Endothelial cell of umbilical vein (primary cell): Measurements from ENCODE around the gene SPRY1. TPM values are rescaled to one million over a fixed set of nuclear protein-coding genes. Genes with fewer than 3 reads are reported as not detected.

ENCODE experiments used
- BruUV-seq: library from RNA; stranded (reverse); fragments of 400-500 nt; replicated peaks from 2 replicates; lab custom pipeline; 2021; lab: Mats Ljungman, UMichigan
- CTCF ChIA-PET: fragments of 300-600, 350-600 bp; sonication (Branson Sonifier 250); formaldehyde crosslinking; loops from one replicate; lab custom pipeline; 2021; ENCODE audit warnings: antibody characterized with exemption, inconsistent platforms; lab: Charles Lee
- POLR2A ChIA-PET: fragments of 300-600, 350-600 bp; sonication (Branson Sonifier 250); formaldehyde crosslinking; loops from one replicate; lab custom pipeline; 2021; ENCODE audit warnings: antibody characterized with exemption, inconsistent platforms; lab: Charles Lee
- DNase-seq: peaks from one replicate; pipeline ENCODE4 v3.0.0-alpha.2; 2011; ENCODE audit warnings: low read depth, low spot score
- FAIRE-seq: peaks from 2 replicates; lab custom pipeline; 2011; peaks lifted over from hg19 to GRCh38; lab: Jason Lieb, UNC
- H2AFZ ChIP-seq: 2 replicates; pipeline ENCODE4 v1.6.0; 2012; ENCODE audit warnings: low read depth, low read length, control low read depth, inconsistent platforms
- H3K27ac ChIP-seq: 2 replicates; pipeline ENCODE4 v1.5.1; 2011; ENCODE audit warnings: low read depth, mild to moderate bottlenecking, control low read depth, low read length, moderate library complexity; ENCODE audit not compliant: insufficient read depth
- H3K27me3 ChIP-seq, 2 experiments: 2 replicates each; pipeline versions ENCODE4 v1.6.0 to v1.6.1; 2011; ENCODE audit warnings: low read length in 2 of 2, mixed read lengths in 1 of 2; ENCODE audit not compliant: control insufficient read depth in 2 of 2, insufficient read depth in 2 of 2
- H3K36me3 ChIP-seq, 2 experiments: 2 replicates in 1 of 2; 3 replicates in 1 of 2; pipeline ENCODE4 v1.5.1; 2011; ENCODE audit warnings: low read length in 2 of 2, mild to moderate bottlenecking in 1 of 2, moderate library complexity in 1 of 2; ENCODE audit not compliant: control insufficient read depth in 2 of 2, insufficient read depth in 2 of 2; ENCODE audit errors: extremely low read depth in 1 of 2
- H3K4me1 ChIP-seq: 3 replicates; pipeline ENCODE4 v1.5.1; 2011; ENCODE audit warnings: mild to moderate bottlenecking, low read length; ENCODE audit not compliant: control insufficient read depth, insufficient read depth; ENCODE audit errors: extremely low read depth
- H3K4me2 ChIP-seq: 2 replicates; pipeline ENCODE4 v1.6.1; 2011; ENCODE audit warnings: low read length, control low read depth, mixed read lengths; ENCODE audit not compliant: insufficient read depth
- H3K4me3 ChIP-seq, 3 experiments: fragments of 200-600 bp in 1 of 3; sonication (generic), shearing (Covaris generic) in 1 of 3; replicated peaks in 1 of 3; 2 replicates each; pipeline ENCODE4 v1.5.1; 2011 to 2016; ENCODE audit warnings: control low read depth in 3 of 3, low read length in 3 of 3, mild to moderate bottlenecking in 2 of 3, inconsistent platforms in 1 of 3, low read depth in 1 of 3, moderate library complexity in 1 of 3; ENCODE audit not compliant: insufficient read depth in 1 of 3
- H3K79me2 ChIP-seq: 2 replicates; pipeline ENCODE4 v1.6.0; 2012; ENCODE audit warnings: low read length, inconsistent platforms; ENCODE audit not compliant: control insufficient read depth, insufficient read depth
- H3K9ac ChIP-seq: replicated peaks from 2 replicates; pipeline ENCODE3; 2011; ENCODE audit warnings: low read length, control low read depth; ENCODE audit not compliant: insufficient read depth; ENCODE audit errors: extremely low read depth
- H3K9me1 ChIP-seq: replicated peaks from 3 replicates; pipeline ENCODE4 v1.6.0; 2011; ENCODE audit warnings: mild to moderate bottlenecking, low read length; ENCODE audit not compliant: control insufficient read depth, insufficient read depth; ENCODE audit errors: extremely low read depth
- H3K9me3 ChIP-seq: replicated peaks from 2 replicates; pipeline ENCODE4 v1.5.1; 2012; ENCODE audit warnings: low read length, inconsistent platforms; ENCODE audit not compliant: control insufficient read depth, insufficient read depth
- H4K20me1 ChIP-seq: replicated peaks from 2 replicates; pipeline ENCODE3; 2011; ENCODE audit warnings: mild to moderate bottlenecking, low read length; ENCODE audit not compliant: control insufficient read depth, insufficient read depth; ENCODE audit errors: extremely low read depth
- CTCF ChIP-seq, 2 donors: IDR thresholded peaks; 1 replicate in 1 of 2; 2 replicates in 1 of 2; pipeline ENCODE4 v1.5.1; 2011; ENCODE audit warnings: low read length in 2 of 2, mild to moderate bottlenecking in 2 of 2, moderate library complexity in 2 of 2, control low read depth in 1 of 2, inconsistent platforms in 1 of 2, low read depth in 1 of 2; ENCODE audit not compliant: insufficient read depth in 1 of 2; ENCODE audit errors: extremely low read depth in 1 of 2
- EZH2 ChIP-seq: IDR thresholded peaks from 2 replicates; pipeline ENCODE4 v1.6.1; 2012; ENCODE audit warnings: borderline replicate concordance, low read depth, mild to moderate bottlenecking, moderate library complexity, low read length, inconsistent platforms; ENCODE audit not compliant: severe bottlenecking
- FOS ChIP-seq: IDR thresholded peaks from 2 replicates; pipeline ENCODE4 v1.6.1; 2011; ENCODE audit warnings: mild to moderate bottlenecking, low read length, moderate library complexity, borderline replicate concordance; ENCODE audit not compliant: insufficient read depth
- GATA2 ChIP-seq: IDR thresholded peaks from 2 replicates; pipeline ENCODE4 v1.7.0; 2011; ENCODE audit warnings: low read depth, mild to moderate bottlenecking, moderate library complexity, mixed read lengths, low read length; ENCODE audit not compliant: insufficient read length, insufficient read depth
- JUN ChIP-seq: IDR thresholded peaks from 2 replicates; pipeline ENCODE4 v1.6.1; 2011; ENCODE audit warnings: borderline replicate concordance, low read depth; ENCODE audit not compliant: insufficient read length, insufficient read depth
- MAX ChIP-seq: IDR thresholded peaks from 2 replicates; pipeline ENCODE4 v1.6.1; 2011; ENCODE audit not compliant: insufficient read depth, insufficient read length
- MYC ChIP-seq: IDR thresholded peaks from one replicate; pipeline ENCODE4 v1.6.1; 2011; ENCODE audit warnings: mild to moderate bottlenecking, low read depth, low read length
- POLR2A ChIP-seq: IDR thresholded peaks from 2 replicates; pipeline ENCODE4 v1.6.1; 2012; ENCODE audit warnings: low read depth, mild to moderate bottlenecking, control low read depth, low read length
- POLR2AphosphoS5 ChIP-seq: IDR thresholded peaks from 2 replicates; pipeline ENCODE4 v1.6.1; 2012; ENCODE audit warnings: low read depth, mild to moderate bottlenecking, control low read depth, low read length, moderate library complexity; ENCODE audit not compliant: insufficient read depth
- dilution Hi-C: fragments of 300-500 bp; cut with MboI; formaldehyde crosslinking; loops from one replicate; pipeline ENCODE4 v1.15.0; 2019; ENCODE audit warnings: low sequenced_read_pairs; ENCODE audit not compliant: extremely low pct_ligation_motif_present
- intact Hi-C: fragments of 100-400 bp; cut with micrococcal nuclease; formaldehyde crosslinking; loops from one replicate; pipeline ENCODE4 v1.10.0; 2022
- polyA plus RNA-seq, 4 experiments: library from polyadenylated mRNA; depleted of rRNA in 3 of 4; stranded (reverse) in 3 of 4; unstranded in 1 of 4; fragments of >200 nt; gene quantifications; 2 replicates each; pipeline versions ENCODE4 v1.2.1 to v1.2.3, GENCODE V29; 2011 to 2012; ENCODE audit warnings: missing spikeins in 1 of 4
- total RNA-seq: library from RNA; stranded (reverse); gene quantifications from 2 replicates; pipeline ENCODE4 v1.2.3, GENCODE V29; 2021

The SPRY1 gene
- total and polyA plus RNA-seq, 2 donors (not counting 3 experiments of a cell fraction or from before 2014, with no cell fraction given): 14.1 to 43.7 TPM

- dilution Hi-C loops: no loop called here
- ChIA-PET CTCF (interaction anchor here (0.6 to 1.2 kb wide), 3 partner anchors 20 to 421 kb away, joined by 3 read pairs; no protein-coding TSS in a partner anchor), POLR2A (no interaction called here)
- BruUV-seq: TSS peak; percentile 67
- no peak for TF ChIP-seq EZH2
- TF ChIP-seq CTCF (IDR thresholded peaks at IDR 0.05; ENCODE audit: extremely low read depth in 1 of 2, insufficient read depth in 1 of 2, low read depth in 1 of 2, low read length in 2 of 2): no peak
- TF ChIP-seq MAX: no peak
- no peak for TF ChIP-seq MYC
- no peak for TF ChIP-seq GATA2
- TF ChIP-seq JUN: no peak
- no peak for TF ChIP-seq POLR2AphosphoS5
- TF ChIP-seq FOS: no peak
- no peak for TF ChIP-seq POLR2A
- Histone ChIP-seq H3K4me2 (no peak overlapping the region), H3K9me3 (no peaks in the 10 kb centered on the region), H3K36me3 (no peaks in the 10 kb centered on the region), H3K27me3 (no peaks in the 10 kb centered on the region), H2AFZ (no peak overlapping the region), H3K9me1 (no peaks in the 10 kb centered on the region), H3K9ac (no peak overlapping the region), H4K20me1 (no peaks in the 10 kb centered on the region), H3K4me1 (peaks cover 11% of the 10 kb centered on the region), H3K4me3 (no peak overlapping the region), H3K79me2 (no peaks in the 10 kb centered on the region), H3K27ac (no peak overlapping the region)
- intact Hi-C loops: no loop called here
- DNase-seq: no peak
- no peak for FAIRE-seq
These were observed 44.9 kb upstream of the SPRY1 start for GRCh38 chr4:123351713-123352112.
